GM18505 (cell line): ENCODE data around the gene DNAH1.
"Not testable (repeated sequence)": the region's sequence is repeated elsewhere in the genome, so short reads cannot be mapped to it uniquely, and the experiment has no call there.

Experiments used
- ATAC-seq: cut with Tn5 transposase; IDR thresholded peaks from one replicate; pipeline ENCODE4 v1.9.1; 2021; ENCODE audit not compliant: unreplicated experiment
- POLR2A ChIP-seq: IDR thresholded peaks from 4 replicates; pipeline ENCODE4 v1.6.1; 2011; ENCODE audit warnings: borderline replicate concordance; ENCODE audit not compliant: insufficient read depth, insufficient read length; ENCODE audit errors: extremely low read depth

The DNAH1 gene

DNA sequence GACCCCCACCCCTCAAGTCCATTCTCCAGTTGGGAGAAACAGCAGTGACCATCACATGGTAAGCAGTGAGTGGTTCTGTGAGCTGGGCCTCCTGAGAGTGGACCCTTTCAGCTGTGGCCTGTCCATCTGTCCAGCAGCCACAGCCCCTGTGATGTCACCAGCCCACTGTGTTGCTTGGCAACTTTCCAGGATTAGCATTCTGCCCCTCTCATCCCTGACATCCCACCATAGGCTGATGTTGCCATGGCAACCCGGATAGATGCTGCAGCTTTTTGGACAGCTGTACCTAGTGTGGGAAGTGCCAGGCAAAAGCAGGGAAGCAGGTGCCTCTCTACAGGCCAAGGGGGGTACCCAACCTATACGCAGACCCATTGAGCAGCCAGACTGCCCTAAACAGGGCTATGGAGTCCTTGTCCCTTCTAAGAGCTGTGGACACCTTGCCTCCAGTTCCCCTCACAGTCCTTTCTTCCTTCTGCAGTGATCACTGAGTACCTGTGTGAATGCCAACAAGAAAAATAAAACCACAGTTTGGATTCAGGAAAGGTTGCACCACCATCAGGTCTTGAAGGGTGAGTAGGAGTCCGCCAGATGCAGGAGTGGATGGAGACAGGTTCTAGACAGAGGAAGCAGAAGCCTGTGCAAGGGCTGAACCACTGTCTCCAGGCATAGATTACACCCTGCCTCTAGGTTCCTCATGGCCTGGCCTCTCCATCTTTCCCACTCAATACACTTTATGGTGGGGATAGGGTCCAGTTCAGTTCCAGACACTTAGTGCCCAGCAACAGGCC, at the start of gene DNAH1:
TSS of gene DNAH1 (plus strand) at position 343 of the 788 bp plus-strand sequence. CDS start 6,124 bp downstream, outside the sequence.
- no peak for ATAC-seq

DNA sequence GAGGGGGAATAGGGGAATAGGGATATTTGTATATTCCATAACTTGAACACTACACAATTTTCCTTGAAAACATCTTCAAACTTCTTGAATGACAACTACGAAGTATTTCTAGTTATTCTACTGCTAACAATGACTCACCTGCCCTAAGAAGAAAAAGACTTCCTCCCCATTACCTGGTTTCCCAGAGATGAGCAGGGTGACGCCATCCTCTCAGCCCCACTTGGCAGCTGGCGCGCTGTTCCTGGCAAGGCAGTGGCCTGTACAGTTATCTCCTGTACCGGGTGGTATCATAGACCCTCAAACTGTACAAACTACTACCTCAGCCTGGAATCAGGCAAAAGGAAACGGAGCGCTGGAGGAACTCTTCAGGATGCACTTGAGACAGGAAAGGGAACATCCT, 48.1 kb upstream of the DNAH1 start:
- ATAC-seq, result no peak
- no peak for TF ChIP-seq POLR2A

More for the DNA sequence above, at the start of gene DNAH1:
- TF ChIP-seq POLR2A, result no peak

DNA sequence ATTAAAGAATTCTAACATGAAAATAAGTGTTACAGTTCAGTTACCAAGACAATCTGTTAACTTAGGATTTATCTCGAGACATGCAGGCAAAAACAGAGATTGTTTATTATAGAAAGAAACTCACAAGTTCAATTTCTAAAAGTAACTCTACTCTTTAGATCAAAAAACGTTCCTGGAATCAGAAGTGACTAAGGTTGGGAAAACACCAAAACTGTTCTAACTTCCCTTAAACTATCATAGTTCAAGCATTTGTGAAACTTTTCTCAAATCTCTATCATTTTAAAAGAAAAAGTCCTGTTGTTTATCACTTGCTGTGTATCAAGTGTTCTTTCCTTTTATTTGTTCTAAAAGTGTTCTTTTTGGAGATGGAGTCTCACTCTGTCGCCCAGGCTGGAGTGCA, 46.3 kb upstream of the DNAH1 start:
- ATAC-seq, result no peak
- TF ChIP-seq POLR2A, result no peak

DNA sequence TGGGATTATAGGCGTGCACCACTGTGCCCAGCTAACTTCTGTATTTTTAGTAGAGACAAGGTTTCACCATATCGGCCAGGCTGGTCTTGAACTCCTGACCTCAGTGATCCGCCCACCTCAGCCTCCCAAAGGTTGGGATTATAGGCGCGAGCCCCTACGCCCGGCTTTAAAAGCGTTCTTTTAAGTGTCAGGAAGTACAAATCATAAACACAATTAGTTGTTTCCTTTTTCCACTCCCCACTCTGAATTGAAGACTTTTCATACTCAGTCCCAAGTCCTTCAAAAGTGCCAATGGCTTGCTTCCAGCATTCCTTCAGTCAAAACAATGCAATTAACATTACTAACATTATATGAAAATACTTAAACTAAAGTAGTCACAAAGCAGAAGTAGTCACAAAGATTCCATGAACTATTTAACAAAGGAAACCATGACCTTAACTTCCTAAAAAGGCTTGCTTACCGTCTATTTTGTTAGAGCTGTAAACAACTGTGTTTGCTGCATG, 45.8 kb upstream of the DNAH1 start:
- no peak for TF ChIP-seq POLR2A
- ATAC-seq, result no peak

DNA sequence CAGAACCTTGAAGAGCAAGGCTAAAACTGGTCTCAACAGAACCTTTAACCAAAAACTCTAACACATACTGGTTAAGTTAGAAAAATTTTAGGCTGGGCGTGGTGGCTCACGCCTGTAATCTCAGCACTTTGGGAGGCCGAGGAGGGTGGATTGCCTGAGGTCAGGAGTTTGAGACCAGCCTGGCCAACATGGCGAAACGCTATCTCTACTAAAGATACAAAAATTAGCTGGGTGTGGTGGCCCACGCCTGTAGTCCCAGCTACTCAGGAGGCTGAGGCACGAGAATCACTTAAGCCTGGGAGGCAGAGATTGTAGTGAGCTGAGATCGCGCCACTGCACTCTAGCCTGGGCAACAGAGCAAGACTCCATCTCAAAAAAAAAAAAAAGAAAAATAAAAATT, 43.9 kb upstream of the DNAH1 start:
- ATAC-seq, result not testable (repeated sequence)

DNA sequence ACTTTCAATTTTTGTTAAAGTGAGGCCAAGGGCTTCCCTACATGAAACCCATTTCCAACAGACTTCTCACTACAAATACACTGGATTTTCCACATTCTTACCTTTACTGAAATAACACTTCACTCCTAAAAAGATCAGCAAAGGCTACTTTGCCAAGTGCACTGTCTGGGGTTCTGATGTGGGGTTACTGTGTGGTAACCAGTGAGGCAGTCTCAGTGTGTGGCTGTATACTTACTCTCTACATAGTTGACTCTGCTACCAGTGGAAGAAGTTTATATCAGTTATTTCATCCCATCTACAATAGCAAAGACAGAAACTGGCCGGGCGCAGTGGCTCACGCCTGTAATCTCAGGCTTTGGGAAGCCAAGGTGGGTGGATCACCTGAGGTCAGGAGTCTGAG, 43.3 kb upstream of the DNAH1 start:
- TF ChIP-seq POLR2A, result no peak
- ATAC-seq, result no peak

DNA sequence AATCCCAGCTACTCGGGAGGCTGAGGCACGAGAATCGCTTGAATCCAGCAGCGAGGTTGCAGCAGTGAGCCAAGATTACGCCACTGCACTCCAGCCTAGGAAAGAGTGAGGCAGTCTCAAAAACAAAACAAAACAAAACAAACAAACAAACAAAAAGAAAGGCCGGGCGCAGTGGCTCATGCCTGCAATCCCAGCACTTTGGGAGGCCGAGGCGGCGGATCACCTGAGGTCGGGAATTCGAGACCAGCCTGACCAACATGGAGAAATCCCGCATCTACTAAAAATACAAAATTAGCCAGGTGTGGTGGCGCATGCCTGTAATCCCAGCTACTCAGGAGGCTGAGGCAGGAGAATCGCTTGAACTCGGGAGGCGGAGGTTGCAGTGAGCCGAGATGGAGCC, 41.3 kb upstream of the DNAH1 start:
- not testable (repeated sequence) for ATAC-seq

DNA sequence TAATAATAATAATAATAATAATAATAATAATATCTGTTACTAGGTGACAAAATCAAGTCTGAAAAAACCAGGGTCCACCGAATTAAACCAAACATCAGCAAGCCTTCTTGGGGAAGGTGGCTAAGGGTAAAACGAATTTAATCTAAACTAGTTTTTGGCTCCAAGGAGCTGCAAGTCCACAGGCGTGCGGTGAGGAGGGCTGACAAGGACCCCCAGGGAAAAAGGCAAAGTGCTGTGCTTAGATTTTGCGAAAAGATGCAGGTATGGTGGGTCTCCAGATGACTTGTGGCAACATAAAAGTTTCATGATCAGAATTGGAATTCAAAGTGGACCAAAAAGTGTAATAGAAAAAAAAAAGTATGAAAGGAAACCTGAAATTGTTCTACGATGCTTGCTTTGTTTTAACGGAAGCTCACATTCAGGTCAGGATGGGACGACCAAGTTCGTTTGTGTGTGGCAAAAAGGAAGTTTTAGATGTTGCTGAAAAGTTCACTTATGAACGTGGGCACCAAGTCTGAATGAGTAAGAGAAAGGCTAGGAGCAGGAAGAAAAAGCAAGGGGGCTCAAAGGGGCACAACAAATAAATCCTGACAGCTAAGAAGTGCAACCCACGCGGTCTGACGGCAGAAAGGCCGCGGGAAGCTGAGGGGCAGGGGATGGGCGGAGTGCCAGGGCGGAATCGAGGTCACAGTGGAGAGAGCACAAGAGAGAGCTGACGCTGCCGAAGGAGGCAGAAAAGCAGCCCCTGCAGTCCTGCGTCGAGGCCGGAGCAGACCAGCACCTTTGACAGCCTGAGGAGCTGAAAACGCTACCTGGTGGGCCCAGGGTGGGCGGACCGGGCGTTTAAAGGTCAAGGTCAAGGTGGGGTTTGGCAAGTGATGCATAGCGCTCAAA, 38.8 kb upstream of the DNAH1 start:
- ATAC-seq, result no peak
- peak; percentile 80 for TF ChIP-seq POLR2A

DNA sequence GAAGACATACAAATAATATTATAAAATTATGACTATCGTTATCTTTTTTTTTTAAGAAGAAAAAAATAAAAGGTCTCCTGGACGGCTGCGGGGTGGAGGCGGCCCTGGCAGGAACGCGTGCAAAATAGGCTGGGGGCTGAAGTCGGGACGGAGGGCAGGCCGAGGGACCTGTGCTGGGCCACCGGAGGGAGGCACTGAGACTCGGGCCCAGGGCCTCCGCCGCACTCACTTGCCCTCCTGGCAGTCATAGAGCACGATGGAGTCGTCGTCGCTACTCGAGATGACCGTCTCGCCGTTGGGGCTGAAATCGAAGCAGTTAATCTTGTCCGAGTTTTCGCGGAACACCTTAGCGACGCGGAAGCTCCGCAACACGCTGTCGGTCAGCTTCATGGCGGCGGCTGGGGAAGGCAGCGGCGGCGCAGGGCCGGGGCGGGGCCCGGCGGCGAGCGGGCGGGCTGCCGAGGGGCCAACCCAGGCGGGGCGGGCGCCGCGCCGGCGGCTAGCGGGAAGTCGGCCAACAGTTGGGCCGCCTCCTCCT, 38.1 kb upstream of the DNAH1 start:
- ATAC-seq, result peak; percentile 58

DNA sequence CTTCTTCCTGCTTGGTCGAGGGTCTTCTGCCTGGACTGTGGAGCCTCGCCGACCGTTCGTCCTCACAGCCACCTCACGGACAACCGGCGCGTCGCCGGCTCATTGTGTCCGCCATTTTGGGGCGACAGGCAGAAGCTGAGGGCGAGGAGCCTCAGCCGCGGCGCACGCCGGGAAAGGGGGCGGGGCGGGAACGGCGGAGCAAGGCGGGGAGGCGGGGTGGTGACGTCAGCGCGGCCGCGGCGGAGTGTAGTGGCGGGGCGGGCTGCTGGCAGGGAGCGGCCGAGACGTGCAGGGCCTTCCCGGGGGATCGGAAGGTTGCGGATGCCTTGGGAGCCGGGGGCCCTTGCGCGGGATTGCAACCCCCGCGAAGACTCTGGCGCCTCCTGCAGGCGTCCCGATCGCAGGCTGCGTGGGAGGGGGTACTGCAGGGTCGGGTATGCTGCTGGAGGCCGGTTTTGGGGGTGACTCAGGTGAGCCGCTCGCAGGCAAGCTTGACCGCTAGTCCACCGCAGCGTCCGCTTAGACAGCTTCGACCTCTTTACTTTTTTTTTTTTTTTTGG, 37.5 kb upstream of the DNAH1 start, which contains the start of gene WDR82:
TSS of gene WDR82 (minus strand) at position 140 of the 560 bp plus-strand sequence. CDS start 288 bp downstream, outside the sequence.
- TF ChIP-seq POLR2A, result peak; percentile 97

More for the DNA sequence above, 38.1 kb upstream of the DNAH1 start:
- peak; percentile 77 for TF ChIP-seq POLR2A

DNA sequence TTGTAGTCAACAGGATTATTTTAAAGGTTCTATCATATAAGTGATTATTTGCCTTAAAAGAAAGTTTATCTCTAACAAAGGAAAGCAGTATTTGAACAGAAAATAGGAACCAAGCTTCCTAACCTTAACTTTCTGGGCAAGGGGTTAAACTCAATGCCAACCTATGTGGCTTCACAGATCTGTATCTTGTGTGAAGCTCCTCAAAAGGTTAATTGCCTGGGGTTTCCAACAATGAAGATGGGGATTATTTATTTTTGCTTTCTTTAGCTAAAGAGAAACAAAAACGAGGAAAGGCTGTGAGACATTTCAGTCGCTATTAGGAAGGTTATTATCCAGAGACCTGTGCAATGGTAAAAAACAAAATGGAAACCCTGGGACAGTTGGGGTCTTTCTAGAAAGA, 36.5 kb upstream of the DNAH1 start:
- TF ChIP-seq POLR2A, result no peak
- no peak for ATAC-seq

More for the DNA sequence above, 37.5 kb upstream of the DNAH1 start, which contains the start of gene WDR82:
- peak; percentile 83 for ATAC-seq

DNA sequence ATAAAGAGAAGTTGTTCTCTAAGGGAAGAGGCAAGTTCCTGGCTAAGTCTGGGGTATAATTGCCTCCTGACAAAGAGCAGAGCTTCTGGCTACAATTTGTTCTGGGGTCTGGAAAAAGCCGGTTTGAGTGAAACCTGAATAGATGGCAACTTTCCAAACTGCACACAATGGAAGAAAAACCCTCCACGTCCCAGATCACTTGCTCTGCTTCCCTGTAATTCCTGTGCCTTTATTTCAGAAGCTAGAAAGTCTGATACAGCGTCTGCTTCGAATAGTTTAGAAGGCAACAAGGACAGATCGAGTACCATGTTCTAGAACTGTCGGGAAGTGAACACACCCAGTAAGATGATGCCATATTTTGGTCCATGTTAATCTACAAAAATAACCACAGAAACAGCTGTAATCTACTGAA, 36.1 kb upstream of the DNAH1 start:
- ATAC-seq, result no peak
- no peak for TF ChIP-seq POLR2A
